Measurements from ENCODE around the gene PRAMEF12.
"Not testable (repeated sequence)": the region's sequence is repeated elsewhere in the genome, so short reads cannot be mapped to it uniquely, and the experiment has no call there.

The PRAMEF12 gene

GRCh38 chr1:12773438-12773837, at the start of gene PRAMEF12:
TSS of gene PRAMEF12 (plus strand) at chr1:12773738. CDS start at chr1:12774868, 1,130 bp downstream.
- DNase-seq (ENCODE audit: low spot score), result no peak

- DNase-seq (ENCODE audit: low spot score), result no peak
These were observed 45.1 kb upstream of the PRAMEF12 start for GRCh38 chr1:12728391-12728790.

DNA sequence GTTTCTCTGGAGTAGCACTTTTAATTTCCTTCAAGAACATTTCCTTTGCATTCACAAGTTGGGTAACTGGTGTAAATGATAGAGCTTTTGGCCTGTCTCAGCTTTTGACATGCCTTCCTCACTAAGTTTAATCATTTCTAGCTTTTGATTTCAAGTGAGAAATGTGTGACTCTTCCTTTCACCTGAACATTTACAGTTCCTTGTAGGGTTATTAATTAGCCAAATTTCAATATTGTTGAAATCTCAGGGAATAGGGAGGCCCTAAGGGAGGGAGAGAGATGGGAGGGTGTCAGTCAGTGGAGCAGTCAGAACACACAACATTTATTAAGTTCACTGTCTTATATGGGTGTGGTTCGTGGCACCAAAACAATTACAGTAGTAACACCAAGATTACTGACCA, 43.4 kb upstream of the PRAMEF12 start:
- DNase-seq (ENCODE audit: low spot score), result no peak

GRCh38 chr1:12731084-12731483, 42.5 kb upstream of the PRAMEF12 start:
- not testable (repeated sequence) for DNase-seq (ENCODE audit: low spot score)

GRCh38 chr1:12734651-12735050, 38.9 kb upstream of the PRAMEF12 start:
- DNase-seq (ENCODE audit: low spot score), result no peak

DNA sequence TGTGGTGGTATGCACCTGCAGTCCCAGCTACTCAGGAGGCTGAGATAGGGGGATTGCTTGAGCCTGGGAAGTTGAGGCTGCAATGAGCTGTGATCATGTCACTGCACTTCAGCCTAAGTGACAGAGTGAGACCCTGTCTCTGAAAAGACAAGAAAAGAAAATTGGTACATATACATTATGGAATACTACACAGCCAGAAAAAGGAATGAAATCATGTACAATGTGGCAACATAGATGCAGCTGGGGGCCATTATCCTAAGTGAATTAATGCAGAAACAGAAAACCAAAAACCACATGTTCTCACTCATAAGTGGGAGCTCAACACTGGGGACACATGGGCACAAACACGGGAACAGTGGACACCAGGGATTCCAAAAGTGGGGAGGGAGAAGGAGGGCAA, 34.6 kb upstream of the PRAMEF12 start:
- no peak for DNase-seq (ENCODE audit: low spot score)

DNA sequence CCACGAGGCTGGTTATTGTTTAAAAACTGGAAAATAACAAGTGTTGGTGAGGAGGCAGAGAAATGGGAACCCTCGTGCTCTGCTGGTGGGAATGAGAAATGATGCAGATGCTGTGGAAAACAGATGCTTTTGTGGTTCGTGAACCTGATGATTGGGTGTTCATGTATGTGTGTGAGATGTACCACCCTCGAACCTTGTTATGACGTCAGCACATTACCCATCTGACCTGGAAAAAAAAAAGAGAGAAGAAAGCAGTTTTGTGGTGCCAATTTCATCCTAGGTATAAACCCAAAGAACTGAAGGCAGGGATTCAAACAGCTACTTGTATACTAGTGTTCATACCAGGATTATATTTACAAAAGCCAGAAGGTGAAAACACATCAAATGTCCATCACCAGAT, 33.9 kb upstream of the PRAMEF12 start:
- no peak for DNase-seq (ENCODE audit: low spot score)

DNA sequence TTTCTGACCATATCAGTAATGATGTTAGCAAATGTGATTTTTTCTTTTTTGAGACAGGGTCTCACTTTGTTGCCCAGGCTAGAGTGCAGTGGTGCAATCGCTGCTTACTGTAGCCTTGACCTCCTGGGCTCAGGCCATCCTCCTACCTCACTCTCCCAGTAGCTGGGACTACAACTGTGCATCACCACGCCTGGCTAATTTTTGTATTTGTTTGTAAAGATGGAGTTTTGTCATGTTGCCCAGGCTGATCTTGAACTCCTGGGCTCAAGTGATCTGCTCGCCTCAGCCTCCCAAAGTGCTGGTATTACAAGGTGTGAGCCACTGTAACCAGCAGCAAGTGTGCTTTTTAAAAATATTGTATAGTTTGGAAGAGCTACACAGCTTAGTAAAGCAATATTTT, 31.6 kb upstream of the PRAMEF12 start:
- DNase-seq (ENCODE audit: low spot score), result no peak

DNA sequence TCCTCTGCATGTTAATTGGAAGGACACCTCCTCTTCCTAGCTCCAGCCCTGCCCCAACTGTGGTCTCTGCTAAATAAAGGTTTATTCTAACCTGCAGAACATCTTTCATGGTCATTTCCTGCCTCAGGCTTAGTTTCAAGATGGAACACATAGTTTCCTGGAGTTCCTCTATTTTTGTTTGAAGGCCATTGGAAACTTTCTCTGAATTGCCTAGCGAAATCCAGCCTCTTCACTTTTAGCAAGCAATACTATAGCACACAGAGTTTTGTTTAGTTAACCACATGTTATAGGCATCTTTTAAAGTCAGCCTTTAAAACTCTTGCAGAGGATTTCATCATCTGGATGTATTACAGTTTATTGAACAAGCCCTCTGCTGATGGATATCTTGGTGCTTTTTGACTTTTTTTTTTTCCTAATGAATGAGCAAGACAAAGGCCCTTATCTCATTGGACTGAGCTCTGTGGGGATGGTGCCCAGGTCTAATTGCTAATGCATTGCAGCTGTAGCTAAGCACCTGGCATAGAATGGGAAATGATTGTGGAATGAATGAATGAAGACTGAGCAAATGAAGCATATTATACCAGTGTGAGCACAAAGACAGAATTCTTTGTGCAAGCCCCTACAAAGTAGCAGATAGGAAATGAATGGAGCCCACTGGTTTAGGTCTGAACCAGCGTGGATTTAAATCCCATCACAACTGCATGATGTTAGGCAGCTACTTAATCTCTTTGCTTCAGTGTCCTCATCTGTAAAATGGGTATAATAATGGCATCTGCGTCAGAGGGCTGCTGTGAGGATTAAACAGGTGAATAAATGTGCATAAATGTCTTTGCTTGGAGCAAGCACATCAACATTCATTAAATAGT, 28.2 kb upstream of the PRAMEF12 start:
- DNase-seq (ENCODE audit: low spot score), result no peak

- DNase-seq (ENCODE audit: low spot score), result no peak
These were observed 27.6 kb upstream of the PRAMEF12 start, which contains the start of gene CFAP107 for GRCh38 chr1:12745992-12746323. TSS of gene CFAP107 (plus strand) at chr1:12746200. CDS start at chr1:12746431, 231 bp downstream.

GRCh38 chr1:12748778-12749355, 24.7 kb upstream of the PRAMEF12 start:
- DNase-seq (ENCODE audit: low spot score), result no peak

DNA sequence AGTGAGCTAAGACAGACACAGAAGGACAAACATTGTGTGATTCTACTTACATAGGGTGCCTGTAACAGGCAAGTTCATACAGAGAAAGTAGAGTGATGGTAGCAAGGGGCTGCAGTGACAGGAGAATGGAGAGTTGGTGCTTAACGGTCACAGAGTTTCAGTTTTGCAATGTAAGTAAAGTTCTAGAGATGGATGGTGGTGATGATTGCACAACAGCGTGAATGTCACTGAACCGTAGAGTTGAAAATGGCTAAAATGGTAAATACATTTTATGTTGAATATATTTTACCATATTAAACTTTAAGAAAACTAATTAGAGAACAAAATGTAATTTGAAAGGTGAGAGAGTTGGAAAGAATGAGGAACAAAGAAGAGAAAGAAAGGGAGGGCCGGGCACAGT, 18.8 kb upstream of the PRAMEF12 start:
- DNase-seq (ENCODE audit: low spot score), result no peak

GRCh38 chr1:12756273-12756672, 17.3 kb upstream of the PRAMEF12 start:
- no peak for DNase-seq (ENCODE audit: low spot score)

DNA sequence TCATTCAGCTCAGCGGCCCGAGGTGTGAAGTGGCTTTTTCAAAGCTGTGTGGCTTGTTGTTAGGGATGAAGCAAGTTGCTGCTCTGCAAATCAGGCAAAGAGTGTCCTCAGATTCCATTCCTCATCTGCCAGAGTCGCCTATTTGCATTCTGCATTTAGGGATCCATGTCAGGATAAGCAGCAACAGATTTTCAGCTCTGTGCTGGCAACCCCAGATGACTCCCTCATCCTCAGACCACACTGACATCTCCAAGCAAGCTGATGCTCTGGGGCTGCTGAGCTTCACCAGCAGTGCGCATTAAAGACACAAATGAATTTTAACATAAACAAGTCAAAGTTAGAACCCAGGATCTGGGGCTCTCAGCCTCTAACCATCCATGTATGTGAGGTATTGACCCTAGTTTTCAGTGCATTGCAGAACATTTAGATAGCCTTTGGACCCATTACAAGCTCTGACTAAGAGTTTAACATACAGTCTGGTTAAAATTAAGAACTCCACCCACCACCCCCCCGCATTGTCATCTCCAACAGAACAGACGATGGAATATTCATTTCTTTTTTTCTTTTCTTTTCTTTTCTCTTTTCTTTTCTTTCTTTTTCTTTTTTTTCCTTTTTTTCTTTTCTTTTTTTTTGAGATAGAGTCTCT, 16.6 kb upstream of the PRAMEF12 start:
- no peak for DNase-seq (ENCODE audit: low spot score)

- no peak for DNase-seq (ENCODE audit: low spot score)
These were observed 15.7 kb upstream of the PRAMEF12 start for GRCh38 chr1:12757836-12758235.

- DNase-seq (ENCODE audit: low spot score), result no peak
These were observed 13.2 kb upstream of the PRAMEF12 start for GRCh38 chr1:12760256-12760795.

DNA sequence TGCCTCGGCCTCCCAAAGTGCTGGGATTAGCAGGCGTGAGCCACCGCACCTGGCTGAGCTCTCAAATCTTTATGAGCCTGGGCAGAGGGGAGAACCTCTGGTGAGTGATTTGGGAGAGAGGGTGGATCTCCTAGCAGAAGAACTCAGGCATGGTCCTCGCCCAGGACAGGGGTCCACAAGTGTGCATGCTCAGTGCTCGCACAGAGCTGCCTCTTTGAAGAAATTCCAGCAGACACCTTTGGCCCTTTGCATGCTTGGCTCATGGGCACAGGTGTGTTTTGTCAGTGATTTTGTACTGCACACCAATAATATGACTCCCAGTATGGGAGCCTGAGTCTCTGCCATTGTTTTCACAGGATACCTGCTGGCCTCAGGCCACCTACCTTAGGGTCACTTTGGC, 11.8 kb upstream of the PRAMEF12 start:
- no peak for DNase-seq (ENCODE audit: low spot score)

GRCh38 chr1:12762766-12763165, 10.8 kb upstream of the PRAMEF12 start:
- DNase-seq (ENCODE audit: low spot score), result no peak

DNA sequence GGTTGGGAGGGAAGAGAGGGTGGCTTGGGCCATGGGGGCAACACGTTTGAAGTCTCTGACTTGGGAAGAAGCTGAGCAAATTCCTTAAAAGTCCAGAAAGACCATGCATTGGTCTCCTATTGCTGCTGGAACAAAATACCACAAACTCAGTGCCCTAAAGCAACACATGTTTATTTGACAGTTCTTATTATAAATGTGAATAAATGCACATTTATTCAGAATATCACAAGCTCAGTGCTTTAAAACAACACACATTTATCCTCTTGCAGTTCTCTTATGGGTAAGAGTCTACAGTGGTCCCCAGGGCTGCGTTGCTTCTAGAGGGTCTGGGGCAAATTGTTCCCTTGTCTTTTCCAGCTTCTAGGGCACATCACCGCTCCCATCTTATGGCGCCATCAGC, 10.1 kb upstream of the PRAMEF12 start:
- DNase-seq (ENCODE audit: low spot score), result no peak

DNA sequence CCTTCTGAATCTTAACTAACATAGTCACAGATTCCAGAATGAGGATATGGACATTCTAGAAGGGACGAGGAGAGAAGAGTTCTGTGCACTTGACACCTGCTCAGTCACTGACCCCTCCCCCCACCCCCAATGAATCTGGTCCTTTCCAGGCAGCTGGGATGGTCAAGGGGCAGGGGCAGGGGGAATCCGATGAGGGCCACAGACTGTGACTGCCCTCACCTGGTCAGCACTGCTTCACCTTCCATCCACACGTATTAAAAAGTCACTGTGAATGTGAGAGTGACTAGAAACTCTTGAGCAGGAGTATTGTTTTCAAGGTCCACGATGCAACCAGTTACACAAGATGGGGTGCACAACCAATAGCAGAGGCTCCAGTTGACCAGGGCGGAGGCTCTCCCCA, 9.5 kb upstream of the PRAMEF12 start:
- no peak for DNase-seq (ENCODE audit: low spot score)

DNA sequence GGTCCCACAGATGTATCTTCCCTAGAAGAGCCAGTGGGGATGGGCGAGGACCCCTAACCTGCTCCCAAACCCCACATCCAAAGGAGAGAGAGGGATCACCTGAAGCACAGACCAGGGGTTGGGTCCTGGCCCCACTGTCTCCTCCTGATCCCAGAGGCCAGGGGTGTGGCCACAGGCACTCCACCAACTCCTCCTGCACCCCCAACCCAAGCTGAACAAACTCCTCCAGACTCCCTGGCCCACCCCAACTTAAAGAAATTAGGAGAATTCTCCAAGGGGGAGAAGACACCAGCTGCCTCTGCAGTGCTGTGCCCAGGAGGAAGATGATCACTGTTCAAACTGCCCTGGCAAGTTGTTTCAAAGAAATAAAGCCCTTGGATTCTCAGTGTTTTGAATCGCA, 4.5 kb upstream of the PRAMEF12 start:
- no peak for DNase-seq (ENCODE audit: low spot score)

DNA sequence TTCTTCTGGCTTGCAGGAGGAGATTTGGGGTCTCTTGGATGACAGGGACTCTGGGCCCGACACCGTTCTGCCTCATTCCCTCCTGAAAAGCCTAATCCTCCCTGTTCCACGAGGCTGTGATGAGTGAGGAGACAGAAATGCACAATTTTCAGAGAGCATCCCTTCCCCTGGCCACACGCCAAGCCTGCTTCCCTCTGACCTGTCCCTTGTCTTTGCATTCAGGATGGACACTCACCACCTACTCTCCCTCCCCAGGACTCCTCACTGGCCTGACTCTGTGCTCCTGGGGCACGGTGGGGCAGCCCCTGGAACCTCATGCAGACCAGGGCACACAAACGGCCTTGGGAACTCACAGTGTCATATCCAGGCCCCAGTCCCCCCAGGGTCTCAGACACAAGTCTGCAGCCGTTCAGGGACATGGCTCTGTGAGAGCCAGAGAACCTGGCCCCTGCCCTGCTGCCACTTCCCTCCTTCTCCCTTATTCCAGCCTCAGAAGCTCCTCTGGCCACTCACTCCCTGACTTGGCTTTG, 3.5 kb upstream of the PRAMEF12 start:
- no peak for DNase-seq (ENCODE audit: low spot score)

GRCh38 chr1:12770620-12771019, 2.9 kb upstream of the PRAMEF12 start:
- no peak for DNase-seq (ENCODE audit: low spot score)

All from D341Med (cell line).